Type B pancreatic cell (in vitro differentiated cells): ENCODE data around the gene ABHD6. TPM values are rescaled to one million over a fixed set of nuclear protein-coding genes. Genes with fewer than 3 reads are reported as not detected.
"Not testable (repeated sequence)": the region's sequence is repeated elsewhere in the genome, so short reads cannot be mapped to it uniquely, and the experiment has no call there.

Source experiments
- DNase-seq: peaks from one replicate; pipeline ENCODE4 v3.0.0; 2021; ENCODE audit warnings: mixed read lengths; ENCODE audit not compliant: unreplicated experiment; ENCODE audit errors: extremely low spot score
- H3K27ac Mint-ChIP-seq: 2 replicates; pipeline ENCODE4 v1.8.0; 2021; ENCODE audit warnings: mild to moderate bottlenecking, mixed read lengths
- H3K27me3 Mint-ChIP-seq: 2 replicates; pipeline ENCODE4 v1.8.0; 2021; ENCODE audit warnings: mixed read lengths
- H3K36me3 Mint-ChIP-seq: 2 replicates; pipeline ENCODE4 v1.8.0; 2021; ENCODE audit warnings: mixed read lengths
- H3K4me1 Mint-ChIP-seq: one replicate; pipeline ENCODE4 v1.8.0; 2021; ENCODE audit warnings: mixed read lengths; ENCODE audit not compliant: unreplicated experiment
- H3K4me3 Mint-ChIP-seq: 2 replicates; pipeline ENCODE4 v1.8.0; 2021; ENCODE audit warnings: mild to moderate bottlenecking, mixed read lengths
- H3K9me3 Mint-ChIP-seq: 2 replicates; pipeline ENCODE4 v1.8.0; 2021; ENCODE audit warnings: mixed read lengths
- CTCF ChIP-seq: fragments of 200-600 bp; sonication (generic); conservative IDR thresholded peaks from 2 replicates; pipeline ENCODE4 v1.5.0; 2021; ENCODE audit warnings: antibody characterized with exemption, mild to moderate bottlenecking
- total RNA-seq: library from RNA; stranded (reverse); gene quantifications from 2 replicates; pipeline ENCODE4 v1.2.1, GENCODE V29; 2021; ENCODE audit warnings: low replicate concordance

ABHD6 gene
- total RNA-seq, 1 donor from 2014 or later: 15.7 TPM

- DNase-seq: no peak
- Mint-ChIP-seq H3K36me3 (no peaks in the 10 kb centered on the region), H3K4me3 (no peak overlapping the region), H3K4me1 (peaks cover 11% of the 10 kb centered on the region), H3K27ac (no peak overlapping the region), H3K9me3 (peaks cover 9% of the 10 kb centered on the region), H3K27me3 (no peaks in the 10 kb centered on the region)
- no peak for TF ChIP-seq CTCF
These were observed 39.2 kb upstream of the ABHD6 start for GRCh38 chr3:58198362-58198761.

- H3K4me3 Mint-ChIP-seq: no peak overlapping the region
- no peak for TF ChIP-seq CTCF
- no peaks in the 10 kb centered on the region for H3K27me3 Mint-ChIP-seq
- DNase-seq: no peak
- no peak overlapping the region for H3K27ac Mint-ChIP-seq
- peaks cover 9% of the 10 kb centered on the region for H3K9me3 Mint-ChIP-seq
- H3K36me3 Mint-ChIP-seq: no peaks in the 10 kb centered on the region
- H3K4me1 Mint-ChIP-seq: peaks cover 11% of the 10 kb centered on the region
These were observed 38.8 kb upstream of the ABHD6 start for GRCh38 chr3:58198804-58199203.

- peaks cover 11% of the 10 kb centered on the region for H3K4me1 Mint-ChIP-seq
- H3K4me3 Mint-ChIP-seq: no peak overlapping the region
- no peak for TF ChIP-seq CTCF
- H3K9me3 Mint-ChIP-seq: peaks cover 9% of the 10 kb centered on the region
- no peak overlapping the region for H3K27ac Mint-ChIP-seq
- no peak for DNase-seq
- no peaks in the 10 kb centered on the region for H3K36me3 Mint-ChIP-seq
- H3K27me3 Mint-ChIP-seq: no peaks in the 10 kb centered on the region
These were observed 37.4 kb upstream of the ABHD6 start for GRCh38 chr3:58200121-58200709.

- no peaks in the 10 kb centered on the region for H3K27me3 Mint-ChIP-seq
- peaks cover 11% of the 10 kb centered on the region for H3K4me1 Mint-ChIP-seq
- no peak for TF ChIP-seq CTCF
- H3K27ac Mint-ChIP-seq: no peak overlapping the region
- H3K36me3 Mint-ChIP-seq: no peaks in the 10 kb centered on the region
- H3K4me3 Mint-ChIP-seq: no peak overlapping the region
- DNase-seq: no peak
- H3K9me3 Mint-ChIP-seq: peaks cover 9% of the 10 kb centered on the region
These were observed 36.7 kb upstream of the ABHD6 start for GRCh38 chr3:58200846-58201355.

GRCh38 chr3:58201451-58201850 lies 36.1 kb upstream of the ABHD6 start:
- H3K27me3 Mint-ChIP-seq, H3K4me3 Mint-ChIP-seq, H3K36me3 Mint-ChIP-seq, H3K9me3 Mint-ChIP-seq, H3K27ac Mint-ChIP-seq, DNase-seq: not testable (repeated sequence)
- H3K4me1 Mint-ChIP-seq: peaks cover 11% of the 10 kb centered on the region

GRCh38 chr3:58202917-58203360 lies 34.7 kb upstream of the ABHD6 start:
- Mint-ChIP-seq H3K4me1 (peaks cover 11% of the 10 kb centered on the region), H3K27me3 (no peaks in the 10 kb centered on the region), H3K9me3 (peaks cover 9% of the 10 kb centered on the region), H3K4me3 (no peak overlapping the region), H3K27ac (no peak overlapping the region), H3K36me3 (no peaks in the 10 kb centered on the region)
- no peak for TF ChIP-seq CTCF
- DNase-seq: no peak
